Esophagus muscularis mucosa (tissue), 4 donors: Measurements from ENCODE around the gene NELL1. TPM values are rescaled to one million over a fixed set of nuclear protein-coding genes. Genes with fewer than 3 reads are reported as not detected.

Experiments
- DNase-seq: peaks from one replicate; pipeline ENCODE4 v3.0.0-alpha.2; 2017; ENCODE audit errors: extremely low spot score
- H3K27ac ChIP-seq, 4 donors: fragments of 200-600 bp; sonication (generic); replicated peaks in 1 of 4; 1 replicate in 3 of 4; 2 replicates in 1 of 4; pipeline ENCODE4 v1.5.1; 2016 to 2019; ENCODE audit warnings: mild to moderate bottlenecking in 1 of 4
- H3K27me3 ChIP-seq, 4 donors: fragments of 200-600 bp; sonication (generic); one replicate each; pipeline versions ENCODE4 v1.5.1 to v1.6.0; 2016 to 2019
- H3K36me3 ChIP-seq, 4 donors: fragments of 200-600 bp; sonication (generic); one replicate each; pipeline ENCODE4 v1.5.1; 2016 to 2019
- H3K4me1 ChIP-seq, 4 donors: fragments of 200-600 bp; sonication (generic); one replicate each; pipeline ENCODE4 v1.5.1; 2016 to 2019
- H3K4me3 ChIP-seq, 4 donors: fragments of 200-600 bp; sonication (generic); 1 replicate in 2 of 4; 2 replicates in 2 of 4; pipeline ENCODE4 v1.5.1; 2016 to 2019; ENCODE audit warnings: mild to moderate bottlenecking in 4 of 4, moderate library complexity in 1 of 4
- H3K9me3 ChIP-seq, 4 donors: fragments of 200-600 bp; sonication (generic); 1 replicate in 3 of 4; 2 replicates in 1 of 4; pipeline ENCODE4 v1.5.1; 2016 to 2019
- EP300 ChIP-seq: sonication (generic); formaldehyde crosslinking; IDR thresholded peaks from one replicate; pipeline ENCODE4 v1.6.1; 2017; ENCODE audit warnings: antibody characterized with exemption
- POLR2A ChIP-seq: fragments of 450-650 bp; IDR thresholded peaks from one replicate; pipeline ENCODE4 v1.6.1; 2017; ENCODE audit warnings: antibody characterized with exemption, moderate library complexity, mild to moderate bottlenecking, low read depth
- POLR2AphosphoS5 ChIP-seq, 2 donors: sonication (generic); formaldehyde crosslinking; IDR thresholded peaks; one replicate each; pipeline ENCODE4 v1.6.1; 2017; ENCODE audit warnings: antibody characterized with exemption in 2 of 2
- WGBS: methylation state at CpG from one replicate; pipeline ENCODE4 v1.1.5; 2018; 5-methylcytosine and 5-hydroxymethylcytosine counted together
- intact Hi-C: fragments of 100-400 bp; cut with DNase I; formaldehyde crosslinking; loops from one replicate; pipeline ENCODE4 v1.15.1; 2023
- total RNA-seq, 4 donors: library from RNA; depleted of rRNA; stranded (reverse); fragments of >200 nt; gene quantifications; one replicate each; pipeline versions ENCODE4 v1.1.0 to v1.2.1, GENCODE V29; 2016
- TF ChIP-seq, protein P1 (sequence below), 3 experiments: fragments of 200-600 bp in 2 of 3; fragments of 450-650 bp in 1 of 3; sonication (generic) in 2 of 3; IDR thresholded peaks; one replicate each; pipeline ENCODE4 v1.5.1; 2017 to 2019; ENCODE audit warnings: antibody characterized with exemption in 3 of 3, mild to moderate bottlenecking in 2 of 3, moderate library complexity in 1 of 3

NELL1 gene
- total RNA-seq, 4 donors from 2014 or later = 0.65 to 2.7 (median 0.90) TPM

DNA sequence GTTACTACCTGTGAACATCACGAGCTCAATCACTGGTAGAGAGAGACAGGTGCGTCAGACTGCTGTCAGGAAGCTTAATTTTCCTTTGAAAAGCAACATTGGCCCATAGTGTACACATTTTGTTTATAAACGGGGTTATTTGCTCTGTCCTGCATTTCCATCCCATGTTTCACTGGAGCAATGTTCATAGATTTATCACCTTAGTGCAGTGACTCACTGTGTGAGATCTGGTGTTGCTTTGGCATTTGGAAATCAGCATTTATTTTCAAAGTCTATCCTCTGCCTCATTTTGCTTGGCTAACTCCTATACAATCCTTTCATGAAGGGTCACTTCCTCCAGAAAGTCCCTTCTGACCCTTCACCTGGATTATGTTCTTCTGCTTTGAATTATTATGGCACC lies 529.1 kb downstream of the NELL1 start:
- DNase-seq = no peak
- Histone ChIP-seq H3K27ac (no peak overlapping the region), H3K4me3 (no peak overlapping the region), H3K27me3 (no peaks in the 10 kb centered on the region), H3K36me3 (no peaks in the 10 kb centered on the region), H3K4me1 (no peaks in the 10 kb centered on the region), H3K9me3 (no peaks in the 10 kb centered on the region)
- WGBS = 69% methylated on average over 3 of the region's 3 CpGs
- TF ChIP-seq, protein P1, sequence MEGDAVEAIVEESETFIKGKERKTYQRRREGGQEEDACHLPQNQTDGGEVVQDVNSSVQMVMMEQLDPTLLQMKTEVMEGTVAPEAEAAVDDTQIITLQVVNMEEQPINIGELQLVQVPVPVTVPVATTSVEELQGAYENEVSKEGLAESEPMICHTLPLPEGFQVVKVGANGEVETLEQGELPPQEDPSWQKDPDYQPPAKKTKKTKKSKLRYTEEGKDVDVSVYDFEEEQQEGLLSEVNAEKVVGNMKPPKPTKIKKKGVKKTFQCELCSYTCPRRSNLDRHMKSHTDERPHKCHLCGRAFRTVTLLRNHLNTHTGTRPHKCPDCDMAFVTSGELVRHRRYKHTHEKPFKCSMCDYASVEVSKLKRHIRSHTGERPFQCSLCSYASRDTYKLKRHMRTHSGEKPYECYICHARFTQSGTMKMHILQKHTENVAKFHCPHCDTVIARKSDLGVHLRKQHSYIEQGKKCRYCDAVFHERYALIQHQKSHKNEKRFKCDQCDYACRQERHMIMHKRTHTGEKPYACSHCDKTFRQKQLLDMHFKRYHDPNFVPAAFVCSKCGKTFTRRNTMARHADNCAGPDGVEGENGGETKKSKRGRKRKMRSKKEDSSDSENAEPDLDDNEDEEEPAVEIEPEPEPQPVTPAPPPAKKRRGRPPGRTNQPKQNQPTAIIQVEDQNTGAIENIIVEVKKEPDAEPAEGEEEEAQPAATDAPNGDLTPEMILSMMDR (IDR thresholded peaks at IDR 0.05) = no peak
- no peak for TF ChIP-seq POLR2AphosphoS5 (IDR thresholded peaks at IDR 0.05)
- no peak for TF ChIP-seq POLR2A
- no peak for TF ChIP-seq EP300
- intact Hi-C loops = no loop called here

DNA sequence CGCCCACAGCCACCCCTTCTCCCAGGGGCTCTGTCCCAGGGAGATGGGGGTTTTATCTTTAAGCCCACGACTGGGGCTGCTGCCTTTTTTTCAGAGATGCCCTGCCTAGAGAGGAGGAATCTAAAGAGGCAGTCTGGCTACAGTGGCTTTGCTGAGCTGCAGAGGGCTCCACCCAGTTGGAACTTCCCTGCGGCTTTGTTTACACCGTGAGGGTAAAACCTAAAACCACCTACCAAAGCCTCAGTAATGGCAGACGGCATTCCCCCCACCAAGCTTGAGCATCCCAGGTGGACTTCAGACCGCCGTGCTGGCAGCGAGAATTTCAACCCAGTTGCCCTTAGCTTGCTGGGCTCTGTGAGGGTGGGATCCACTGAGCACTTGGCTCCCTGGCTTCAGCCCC lies 535.8 kb downstream of the NELL1 start:
- Histone ChIP-seq H3K9me3 (no peaks in the 10 kb centered on the region), H3K4me3 (no peak overlapping the region), H3K4me1 (no peaks in the 10 kb centered on the region), H3K27ac (no peak overlapping the region), H3K27me3 (no peaks in the 10 kb centered on the region), H3K36me3 (no peaks in the 10 kb centered on the region)
- no peak for TF ChIP-seq EP300
- no peak for TF ChIP-seq POLR2AphosphoS5 (IDR thresholded peaks at IDR 0.05)
- TF ChIP-seq, protein P1 (IDR thresholded peaks at IDR 0.05) = no peak
- TF ChIP-seq POLR2A = no peak
- no peak for DNase-seq
- 75% methylated on average over 5 of the region's 8 CpGs for WGBS
- intact Hi-C loops = no loop called here

DNA sequence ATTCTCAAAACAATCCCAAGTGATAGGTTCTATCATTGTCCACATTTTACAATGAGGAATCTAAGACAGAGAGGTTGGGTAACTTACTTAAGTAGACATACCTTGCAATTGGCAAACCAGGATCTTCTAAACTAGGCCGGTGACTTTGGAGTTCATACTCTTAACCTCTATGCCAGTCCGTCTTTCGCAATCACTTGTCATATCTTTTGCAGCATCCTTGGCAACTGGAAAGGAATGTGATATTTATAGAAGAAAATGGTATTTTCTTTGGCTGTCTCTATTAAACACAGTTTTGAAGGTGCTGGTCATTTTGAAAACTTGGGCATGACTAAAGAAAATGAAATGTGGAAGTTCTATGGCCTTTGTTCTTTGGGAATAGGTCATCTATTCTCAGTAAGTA lies 556.5 kb downstream of the NELL1 start:
- intact Hi-C loops = no loop called here
- H3K4me1 ChIP-seq = no peaks in the 10 kb centered on the region
- 55% methylated on average over 3 of the region's 3 CpGs for WGBS

DNA sequence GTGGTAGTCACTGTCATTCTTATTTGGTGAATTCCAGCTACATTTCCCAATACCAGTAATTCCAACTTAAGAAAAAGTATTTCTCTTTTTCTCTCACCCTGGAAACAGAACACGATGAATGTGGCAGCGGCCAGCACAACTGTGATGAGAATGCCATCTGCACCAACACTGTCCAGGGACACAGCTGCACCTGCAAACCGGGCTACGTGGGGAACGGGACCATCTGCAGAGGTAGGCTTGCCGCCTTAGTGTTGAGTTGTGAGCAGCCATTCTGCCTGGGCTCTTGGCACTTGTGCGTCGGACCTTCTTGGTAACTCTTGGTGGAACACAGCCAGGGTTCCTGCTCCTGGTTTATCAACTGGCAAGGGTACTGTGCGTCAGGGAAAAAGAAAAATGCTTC lies 559.8 kb downstream of the NELL1 start:
- 94% methylated on average over 9 of the region's 9 CpGs for WGBS
- intact Hi-C loops = no loop called here
- Histone ChIP-seq H3K27ac (no peak overlapping the region), H3K4me1 (no peaks in the 10 kb centered on the region), H3K27me3 (no peaks in the 10 kb centered on the region), H3K36me3 (no peaks in the 10 kb centered on the region), H3K4me3 (no peak overlapping the region), H3K9me3 (peaks cover 0 to 2% (median 0%) of the 10 kb centered on the region in 4 donors)
- TF ChIP-seq, protein P1 (IDR thresholded peaks at IDR 0.05) = no peak
- TF ChIP-seq POLR2AphosphoS5 (IDR thresholded peaks at IDR 0.05) (no peak), EP300 (no peak), POLR2A (no peak)
- no peak for DNase-seq

More for the DNA sequence above, 556.5 kb downstream of the NELL1 start:
- no peaks in the 10 kb centered on the region for H3K27me3 ChIP-seq
- TF ChIP-seq, protein P1 (IDR thresholded peaks at IDR 0.05) = no peak
- TF ChIP-seq POLR2A (no peak), EP300 (no peak), POLR2AphosphoS5 (IDR thresholded peaks at IDR 0.05) (no peak)
- DNase-seq = no peak
- H3K4me3 ChIP-seq = no peak overlapping the region
- H3K36me3 ChIP-seq = no peaks in the 10 kb centered on the region
- H3K27ac ChIP-seq = no peak overlapping the region
- H3K9me3 ChIP-seq = peaks cover 0 to 3% (median 0%) of the 10 kb centered on the region in 4 donors

DNA sequence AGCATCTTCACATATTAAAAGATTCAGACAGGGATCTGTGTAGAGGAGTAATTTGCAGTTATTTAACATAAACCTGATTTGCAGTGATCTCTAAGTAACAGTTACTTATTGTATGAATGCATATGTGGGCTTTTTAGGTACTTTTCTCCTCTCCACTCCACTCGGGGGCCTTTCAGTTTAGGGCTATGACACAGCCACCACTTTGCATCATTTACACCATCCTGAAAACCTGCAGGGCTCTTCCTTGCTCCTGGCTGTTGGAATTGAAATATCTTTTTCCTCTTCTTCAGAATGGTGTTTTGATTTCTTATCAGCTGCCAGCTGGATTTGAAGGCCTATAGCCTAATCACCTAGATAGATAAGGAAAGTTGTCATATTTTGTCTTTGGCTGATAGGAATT lies 580.8 kb downstream of the NELL1 start:
- intact Hi-C loops = no loop called here
- H3K36me3 ChIP-seq = no peaks in the 10 kb centered on the region
- no peaks in the 10 kb centered on the region for H3K9me3 ChIP-seq
- no peak for DNase-seq
- no peak overlapping the region for H3K27ac ChIP-seq
- H3K4me3 ChIP-seq = no peak overlapping the region
- WGBS = 55% methylated on average over 1 of the region's 1 CpG
- no peaks in the 10 kb centered on the region for H3K27me3 ChIP-seq
- TF ChIP-seq POLR2A (no peak), POLR2AphosphoS5 (IDR thresholded peaks at IDR 0.05) (no peak), EP300 (no peak)
- TF ChIP-seq, protein P1 (IDR thresholded peaks at IDR 0.05) = no peak
- no peaks in the 10 kb centered on the region for H3K4me1 ChIP-seq
